Kidney epithelial cell (primary cell): ENCODE data around the gene WDR4. TPM values are rescaled to one million over a fixed set of nuclear protein-coding genes. Genes with fewer than 3 reads are reported as not detected.
"Not testable (repeated sequence)": the region's sequence is repeated elsewhere in the genome, so short reads cannot be mapped to it uniquely, and the experiment has no call there.

ENCODE experiments used
- DNase-seq: peaks from one replicate; pipeline ENCODE4 v3.0.0-alpha.2; 2010; ENCODE audit warnings: low read depth
- H3K27me3 ChIP-seq: 2 replicates; pipeline ENCODE4 v1.6.0; 2011; ENCODE audit warnings: low read length; ENCODE audit not compliant: control insufficient read depth, insufficient read depth
- H3K36me3 ChIP-seq: 2 replicates; pipeline ENCODE4 v1.5.1; 2011; ENCODE audit warnings: low read length; ENCODE audit not compliant: control insufficient read depth, insufficient read depth
- H3K4me3 ChIP-seq: 2 replicates; pipeline ENCODE4 v1.5.1; 2011; ENCODE audit warnings: low read depth, mild to moderate bottlenecking, control low read depth, low read length
- CTCF ChIP-seq: IDR thresholded peaks from 2 replicates; pipeline ENCODE4 v1.5.1; 2011; ENCODE audit warnings: mild to moderate bottlenecking, moderate library complexity, low read length, control low read depth, inconsistent platforms; ENCODE audit not compliant: insufficient read depth, poor library complexity, severe bottlenecking
- total RNA-seq: library from RNA; depleted of rRNA; stranded (reverse); fragments of >200 nt; gene quantifications from 2 replicates; pipeline ENCODE4 v1.2.3, GENCODE V29; 2015

WDR4 gene
- total RNA-seq = 17.2 and 18.2 TPM in 2 replicates

GRCh38 chr21:42878993-42879787 lies at the start of gene WDR4:
Gene WDR4, minus strand, starts transcription at chr21:42879539. Its CDS starts 44 bp downstream, at chr21:42879495.
- H3K4me3 ChIP-seq = peak within 1 kb of the TSS; percentile 98
- no peaks in the 10 kb centered on the region for H3K36me3 ChIP-seq
- no peaks in the 10 kb centered on the region for H3K27me3 ChIP-seq
- TF ChIP-seq CTCF = no peak
- peak; percentile 92 for DNase-seq

- not testable (repeated sequence) for H3K4me3 ChIP-seq, DNase-seq, H3K36me3 ChIP-seq, H3K27me3 ChIP-seq
Observed at GRCh38 chr21:42927474-42928200, 48.3 kb upstream of the WDR4 start.

GRCh38 chr21:42925114-42925926 lies 46.0 kb upstream of the WDR4 start, which contains the start of gene ERVH48-1:
Gene ERVH48-1, minus strand, starts transcription at chr21:42925630. Its CDS starts 6,624 bp downstream, at chr21:42919006.
- no peak for TF ChIP-seq CTCF
- no peak for DNase-seq
- Histone ChIP-seq H3K27me3 (no peaks in the 10 kb centered on the region), H3K4me3 (no peak within 1 kb of the TSS), H3K36me3 (no peaks in the 10 kb centered on the region)

GRCh38 chr21:42924433-42924751 lies 45.1 kb upstream of the WDR4 start:
- DNase-seq = no peak
- Histone ChIP-seq H3K4me3 (no peak overlapping the region), H3K36me3 (no peaks in the 10 kb centered on the region), H3K27me3 (no peaks in the 10 kb centered on the region)
- TF ChIP-seq CTCF = no peak

- Histone ChIP-seq H3K27me3 (no peaks in the 10 kb centered on the region), H3K36me3 (no peaks in the 10 kb centered on the region), H3K4me3 (no peak overlapping the region)
- DNase-seq = peak; percentile 70
- TF ChIP-seq CTCF = peak; percentile 76
Observed at GRCh38 chr21:42923553-42924432, 44.5 kb upstream of the WDR4 start.
